LHCN-M2 (cell line): ENCODE results near the gene SOCS1. TPM values are rescaled to one million over a fixed set of nuclear protein-coding genes. Genes with fewer than 3 reads are reported as not detected.
A peak's percentile ranks its signal among the peaks of the same experiment; 100 is the strongest.
"Not testable (repeated sequence)": the region's sequence is repeated elsewhere in the genome, so short reads cannot be mapped to it uniquely, and the experiment has no call there.

Source experiments
- DNase-seq: peaks from one replicate; pipeline ENCODE4 v3.0.0-alpha.2; 2012; ENCODE audit warnings: low read depth
- total RNA-seq: library from RNA; depleted of rRNA; stranded (reverse); fragments of >200 nt; gene quantifications from 2 replicates; pipeline ENCODE4 v1.2.3, GENCODE V29; 2014

Gene SOCS1
- total RNA-seq, 1 experiment from 2014 or later = 0.98 TPM

GRCh38 chr16:11225677-11226549, 30.1 kb downstream of the SOCS1 start:
- DNase-seq = no peak

GRCh38 chr16:11224894-11225676, 30.9 kb downstream of the SOCS1 start:
- DNase-seq = no peak

- no peak for DNase-seq
Measured at GRCh38 chr16:11224096-11224893, 31.7 kb downstream of the SOCS1 start.

GRCh38 chr16:11220507-11220906, 35.5 kb downstream of the SOCS1 start:
- not testable (repeated sequence) for DNase-seq

GRCh38 chr16:11219178-11219577, 36.8 kb downstream of the SOCS1 start:
- no peak for DNase-seq

GRCh38 chr16:11218604-11218962, 37.4 kb downstream of the SOCS1 start:
- DNase-seq = peak; percentile 30

- DNase-seq = no peak
Measured at GRCh38 chr16:11217651-11218603, 38.1 kb downstream of the SOCS1 start.

- peak; percentile 31 for DNase-seq
Measured at GRCh38 chr16:11215935-11216556, 40.0 kb downstream of the SOCS1 start.

GRCh38 chr16:11213799-11214198, 42.2 kb downstream of the SOCS1 start:
- DNase-seq = no peak

- DNase-seq = no peak
Measured at GRCh38 chr16:11213373-11213772, 42.6 kb downstream of the SOCS1 start.

GRCh38 chr16:11212798-11213196, 43.2 kb downstream of the SOCS1 start:
- DNase-seq = no peak

GRCh38 chr16:11211977-11212797, 43.8 kb downstream of the SOCS1 start:
- no peak for DNase-seq

- DNase-seq = no peak
Measured at GRCh38 chr16:11211061-11211976, 44.7 kb downstream of the SOCS1 start.

GRCh38 chr16:11210260-11210659, 45.7 kb downstream of the SOCS1 start:
- DNase-seq = no peak

- no peak for DNase-seq
Measured at GRCh38 chr16:11208916-11209665, 46.9 kb downstream of the SOCS1 start.

- DNase-seq = peak; percentile 21
Measured at GRCh38 chr16:11207646-11208045, 48.4 kb downstream of the SOCS1 start.

GRCh38 chr16:11205754-11206581, 50.0 kb downstream of the SOCS1 start:
- DNase-seq = peak; percentile 22
